ENCODE data around the gene PLXNB1.

The PLXNB1 gene

DNA sequence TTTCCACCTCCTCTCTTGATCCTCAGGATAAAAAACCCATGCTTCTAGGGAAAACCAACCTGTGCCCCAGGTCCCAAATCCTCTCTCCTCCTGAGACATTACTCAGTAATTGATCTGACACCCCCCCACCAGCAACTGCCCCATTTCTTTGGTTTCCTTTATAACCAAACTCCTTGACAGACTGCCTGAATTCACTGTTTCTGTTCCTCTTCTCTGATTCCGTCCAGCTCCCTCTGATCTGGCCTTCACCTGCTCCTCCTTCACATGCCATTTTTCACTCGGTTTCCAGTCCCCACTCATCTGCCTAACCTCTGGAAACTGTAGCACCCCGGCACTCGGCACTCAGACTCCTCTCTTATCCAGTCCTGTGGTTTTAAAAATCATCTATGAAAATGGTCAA lies 7.9 kb upstream of the PLXNB1 start:
- no peaks in the 10 kb centered on the region for H3K9me3 ChIP-seq (ENCODE audit: severe bottlenecking)
- no peaks in the 10 kb centered on the region for H3K27me3 ChIP-seq (ENCODE audit: insufficient read depth, low read depth, severe bottlenecking)
- H3K27ac ChIP-seq = no peak overlapping the region
- H3K4me3 ChIP-seq (ENCODE audit: low read depth, low read length) = no peak overlapping the region
- H3K36me3 ChIP-seq = peaks cover 28% of the 10 kb centered on the region
- TF ChIP-seq CTCF (IDR thresholded peaks at IDR 0.05; ENCODE audit: low read depth, low read length) = no peak
- no peak for DNase-seq

DNA sequence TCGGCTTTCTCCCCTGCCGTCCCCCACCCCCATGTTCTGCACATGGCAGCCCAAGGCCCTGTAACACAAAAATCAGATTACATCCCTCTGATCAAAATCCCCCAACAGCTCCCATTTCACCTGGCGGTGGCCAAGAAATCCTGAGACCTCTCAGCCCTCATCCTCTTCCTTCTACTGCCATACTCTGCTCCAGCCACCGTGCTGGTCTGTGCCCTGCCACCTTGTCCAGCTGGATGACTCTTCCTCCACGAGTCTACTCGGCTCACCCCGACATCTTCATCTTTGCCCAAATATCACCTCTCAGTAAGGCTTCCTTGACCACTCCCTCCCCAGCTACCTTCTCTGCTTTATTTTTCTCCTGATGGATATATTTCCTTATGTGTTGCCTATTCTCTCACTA lies 7.0 kb upstream of the PLXNB1 start:
- no peak for TF ChIP-seq CTCF (IDR thresholded peaks at IDR 0.05; ENCODE audit: low read depth, low read length)
- no peak overlapping the region for H3K4me3 ChIP-seq (ENCODE audit: low read depth, low read length)
- H3K36me3 ChIP-seq = peaks cover 31% of the 10 kb centered on the region
- no peaks in the 10 kb centered on the region for H3K9me3 ChIP-seq (ENCODE audit: severe bottlenecking)
- no peak for DNase-seq
- H3K27me3 ChIP-seq (ENCODE audit: insufficient read depth, low read depth, severe bottlenecking) = no peaks in the 10 kb centered on the region
- no peak overlapping the region for H3K27ac ChIP-seq

DNA sequence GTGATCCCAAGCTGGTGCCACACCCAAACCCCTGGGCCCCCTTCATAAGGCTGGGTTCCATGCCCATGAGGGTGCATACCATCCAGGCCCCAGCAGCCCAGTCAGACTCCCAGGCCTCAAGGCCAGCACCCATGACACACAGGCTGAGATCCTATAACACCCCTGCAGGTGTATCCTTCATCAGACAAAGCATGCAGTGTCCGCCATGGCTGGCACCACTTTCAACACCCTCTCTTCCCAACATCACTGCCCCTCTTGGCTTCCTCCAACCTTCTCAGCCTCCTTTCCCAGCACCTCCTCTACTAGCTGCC lies 6.5 kb upstream of the PLXNB1 start:
- TF ChIP-seq CTCF (IDR thresholded peaks at IDR 0.05; ENCODE audit: low read depth, low read length) = no peak
- no peak for DNase-seq
- Histone ChIP-seq H3K27me3 (ENCODE audit: insufficient read depth, low read depth, severe bottlenecking) (no peaks in the 10 kb centered on the region), H3K4me3 (ENCODE audit: low read depth, low read length) (no peak overlapping the region), H3K9me3 (ENCODE audit: severe bottlenecking) (no peaks in the 10 kb centered on the region), H3K27ac (no peak overlapping the region), H3K36me3 (peaks cover 31% of the 10 kb centered on the region)

- TF ChIP-seq CTCF (IDR thresholded peaks at IDR 0.05; ENCODE audit: low read depth, low read length) = peak; percentile 99
- no peak overlapping the region for H3K27ac ChIP-seq
- H3K4me3 ChIP-seq (ENCODE audit: low read depth, low read length) = no peak overlapping the region
- no peaks in the 10 kb centered on the region for H3K27me3 ChIP-seq (ENCODE audit: insufficient read depth, low read depth, severe bottlenecking)
- no peaks in the 10 kb centered on the region for H3K9me3 ChIP-seq (ENCODE audit: severe bottlenecking)
- DNase-seq = peak; percentile 89
- H3K36me3 ChIP-seq = peaks cover 30% of the 10 kb centered on the region
Observed at GRCh38 chr3:48435774-48436476, 6.0 kb upstream of the PLXNB1 start.

DNA sequence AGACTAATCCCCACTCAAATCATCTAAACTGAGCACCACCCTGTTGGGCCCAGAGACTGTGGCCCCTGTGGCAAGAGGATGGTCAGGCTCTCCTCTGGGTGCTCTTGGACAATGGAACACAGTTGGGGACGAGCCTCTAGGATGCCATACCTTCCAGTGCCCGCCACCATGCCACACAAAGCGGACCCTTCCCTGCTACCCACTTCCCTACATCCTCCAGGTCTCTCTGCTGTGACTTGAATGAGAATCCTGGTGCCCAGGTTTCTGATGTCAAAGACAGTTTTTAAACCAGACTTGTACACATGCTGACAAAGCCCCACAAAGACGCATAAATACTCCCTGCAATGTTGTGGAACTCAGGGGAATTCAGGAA lies 5.3 kb upstream of the PLXNB1 start:
- Histone ChIP-seq H3K27ac (no peak overlapping the region), H3K4me3 (ENCODE audit: low read depth, low read length) (no peak overlapping the region), H3K36me3 (peaks cover 24% of the 10 kb centered on the region), H3K9me3 (ENCODE audit: severe bottlenecking) (no peaks in the 10 kb centered on the region), H3K27me3 (ENCODE audit: insufficient read depth, low read depth, severe bottlenecking) (no peaks in the 10 kb centered on the region)
- DNase-seq = no peak
- TF ChIP-seq CTCF (IDR thresholded peaks at IDR 0.05; ENCODE audit: low read depth, low read length) = no peak

- H3K9me3 ChIP-seq (ENCODE audit: severe bottlenecking) = no peaks in the 10 kb centered on the region
- DNase-seq = no peak
- H3K27ac ChIP-seq = no peak overlapping the region
- H3K4me3 ChIP-seq (ENCODE audit: low read depth, low read length) = no peak overlapping the region
- no peak for TF ChIP-seq CTCF (IDR thresholded peaks at IDR 0.05; ENCODE audit: low read depth, low read length)
- no peaks in the 10 kb centered on the region for H3K27me3 ChIP-seq (ENCODE audit: insufficient read depth, low read depth, severe bottlenecking)
- peaks cover 24% of the 10 kb centered on the region for H3K36me3 ChIP-seq
Observed at GRCh38 chr3:48434591-48435222, 4.8 kb upstream of the PLXNB1 start.

Measured in WERI-Rb-1 (cell line).